ENCODE data around the gene MEIOSIN.
"Not testable (repeated sequence)": the region's sequence is repeated elsewhere in the genome, so short reads cannot be mapped to it uniquely, and the experiment has no call there.

The MEIOSIN gene

DNA sequence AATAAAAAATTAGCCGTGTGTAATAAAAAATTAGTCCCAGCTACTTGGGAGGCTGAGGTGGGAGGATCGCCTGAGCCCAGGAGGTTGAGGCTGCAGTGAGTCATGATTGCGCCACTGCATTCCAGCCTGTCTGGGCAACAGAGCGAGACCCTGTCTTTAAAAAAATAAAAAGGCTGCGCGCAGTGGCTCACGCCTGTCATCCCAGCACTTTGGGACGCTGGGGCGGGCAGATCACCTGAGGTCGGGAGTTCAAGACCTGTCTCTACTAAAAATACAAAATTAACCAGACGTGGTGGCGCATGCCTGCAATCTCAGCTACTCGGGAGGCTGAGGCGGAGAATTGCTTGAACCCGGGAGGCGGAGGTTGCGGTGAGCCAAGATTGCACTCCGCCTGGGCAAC is 4.6 kb upstream of the MEIOSIN start:
- FAIRE-seq: not testable (repeated sequence)

DNA sequence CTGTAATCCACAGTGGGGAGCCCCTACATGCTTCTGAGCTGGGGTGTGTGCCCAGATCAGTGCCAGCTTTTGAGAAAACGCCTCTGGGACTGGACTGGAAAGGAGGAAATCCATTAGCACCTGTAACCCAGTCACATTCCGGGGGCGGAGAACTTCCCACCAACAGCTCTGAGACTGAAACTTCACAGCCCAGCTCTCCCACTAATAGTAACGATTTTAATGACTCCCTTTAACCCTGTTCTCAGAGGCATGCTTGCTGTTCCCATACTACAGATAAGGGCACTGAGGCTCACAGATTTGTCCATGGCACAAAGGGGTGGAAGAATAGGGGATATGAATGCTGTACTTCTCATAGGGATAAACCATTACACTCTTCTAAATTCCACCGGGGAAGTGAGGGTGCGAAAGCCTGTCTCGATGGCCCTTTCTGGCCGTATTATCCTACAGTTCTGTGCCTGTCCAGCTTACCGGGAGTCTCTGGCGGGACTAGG is 3.4 kb upstream of the MEIOSIN start:
- no peak for FAIRE-seq

DNA sequence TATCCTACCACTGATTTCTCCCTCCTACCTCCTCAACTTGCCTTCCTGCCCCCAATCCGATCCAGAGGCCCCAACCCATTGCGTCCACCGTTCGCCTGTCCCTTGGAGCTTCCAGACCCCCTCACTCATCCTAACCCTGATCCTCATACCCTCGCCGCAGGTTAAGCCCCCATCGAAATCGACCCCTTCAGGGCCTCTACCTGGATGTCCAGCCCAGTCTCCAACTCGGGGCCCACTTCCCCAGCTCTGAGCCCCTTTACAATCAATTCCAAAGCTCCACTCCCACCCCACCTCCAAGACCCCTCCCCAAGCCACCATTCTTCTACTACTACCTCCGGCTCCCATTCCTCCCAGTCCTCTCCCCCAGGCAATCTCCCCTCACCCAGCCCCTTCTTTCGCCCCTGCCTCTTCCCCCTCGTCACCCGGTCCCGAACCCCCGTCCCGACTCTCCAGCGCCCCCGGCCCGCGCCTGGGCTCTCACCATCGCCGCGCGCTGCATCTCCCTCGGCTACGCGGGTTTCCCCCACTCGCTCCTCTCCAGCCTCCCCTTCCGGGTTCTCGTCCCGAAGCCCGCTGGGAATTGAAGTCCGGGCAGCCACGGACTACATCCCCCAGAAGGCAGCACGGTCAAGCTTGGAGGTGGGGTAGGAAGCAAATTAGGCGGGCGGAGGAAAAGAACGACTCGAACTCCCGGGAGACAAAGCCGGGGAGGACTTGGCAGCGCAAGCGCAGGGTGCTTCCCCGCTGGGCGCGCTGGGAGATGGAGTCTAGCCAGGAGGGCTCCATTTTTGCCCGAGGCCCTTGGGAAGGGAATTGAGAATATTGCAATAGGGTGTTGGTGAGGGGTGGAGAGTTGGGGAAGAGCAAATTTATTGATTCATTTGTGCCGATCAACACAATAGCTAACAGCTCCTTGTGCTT is 2.6 kb upstream of the MEIOSIN start, which contains the start of gene FBXO46:
FBXO46 (minus strand) TSS at position 529 of the 921 bp plus-strand sequence. CDS start 17,401 bp downstream, outside the sequence.
- FAIRE-seq: peak; percentile 98

DNA sequence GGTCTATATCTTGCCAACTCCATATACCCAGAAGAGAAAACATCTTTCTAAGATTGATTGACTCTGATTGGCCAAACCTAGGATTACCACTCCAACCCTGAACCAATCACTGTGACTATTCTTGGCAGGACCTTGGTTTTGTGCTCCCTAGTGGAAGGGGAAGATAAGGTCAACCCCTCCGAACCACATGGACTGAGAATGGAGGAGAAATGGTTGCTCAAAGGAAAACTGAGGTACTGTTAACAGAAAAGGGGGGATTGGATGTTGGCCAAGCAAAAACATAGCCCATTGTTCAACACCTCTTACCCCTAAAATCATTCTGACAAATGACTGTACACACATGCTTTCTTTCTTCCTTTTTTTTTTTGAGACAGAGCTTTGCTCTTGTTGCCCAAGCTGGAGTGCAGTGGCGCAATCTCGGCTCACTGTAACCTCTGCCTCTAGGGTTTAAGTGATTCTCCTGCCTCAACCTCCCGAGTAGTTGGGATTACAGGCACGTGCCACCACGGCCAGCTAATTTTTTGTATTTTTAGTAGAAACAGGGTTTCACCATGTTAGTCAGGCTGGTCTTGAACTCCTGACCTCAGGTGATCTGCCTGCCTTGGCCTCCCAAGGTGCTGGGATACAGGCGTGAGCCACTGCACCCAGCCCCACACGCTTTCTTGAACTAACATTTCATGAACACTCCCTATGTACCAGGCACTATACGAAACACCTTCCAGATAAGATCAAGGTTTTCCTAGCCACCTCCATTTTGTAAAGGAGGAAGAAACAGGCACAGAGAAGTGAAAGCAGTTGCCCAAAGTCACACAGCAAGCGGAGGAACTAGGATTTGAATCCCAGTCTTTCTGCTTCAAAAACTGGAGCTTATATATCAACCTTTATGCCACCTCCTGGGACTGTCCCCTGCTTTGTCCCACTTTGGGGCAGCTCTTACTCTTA is 6.5 kb downstream of the MEIOSIN start:
- no peak for FAIRE-seq

DNA sequence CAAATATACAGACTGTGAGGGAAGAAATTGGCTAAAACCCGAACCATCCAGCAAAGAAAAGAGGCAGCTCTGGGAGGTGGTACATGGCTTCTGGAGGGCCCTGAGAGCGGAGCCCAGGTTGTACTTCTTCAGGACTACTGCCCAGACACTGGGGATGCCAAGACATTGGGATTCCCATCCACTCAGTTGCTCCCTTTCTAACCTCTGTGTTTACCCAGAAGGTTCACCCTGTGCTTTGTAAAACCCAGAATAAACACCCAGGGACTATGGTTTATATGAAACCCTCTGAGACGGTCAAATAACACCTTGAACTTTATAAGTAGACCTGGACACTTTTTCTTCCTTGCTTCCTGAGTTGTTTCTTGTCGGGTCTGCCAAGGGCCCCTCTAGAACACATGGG is 9.7 kb downstream of the MEIOSIN start:
- no peak for FAIRE-seq

DNA sequence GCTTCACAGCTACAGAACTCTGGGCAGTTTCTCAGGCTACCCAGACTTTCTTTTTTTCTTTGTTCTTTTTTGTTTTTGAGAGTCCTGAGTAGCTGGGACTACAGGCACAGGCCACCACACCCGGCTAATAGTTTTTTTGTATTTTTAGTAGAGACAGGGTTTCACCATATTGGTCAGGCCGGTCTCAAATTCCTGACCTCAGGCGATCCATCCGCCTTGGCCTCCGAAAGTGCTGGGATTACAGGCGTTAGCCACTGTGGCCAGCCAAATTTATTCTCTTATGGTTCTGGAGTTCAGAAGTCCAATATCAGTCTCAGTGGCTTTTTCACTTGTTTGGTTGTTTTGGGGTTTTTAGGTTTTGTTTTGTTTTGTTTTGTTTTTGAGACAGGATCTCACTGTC is 12.4 kb downstream of the MEIOSIN start:
- no peak for FAIRE-seq

DNA sequence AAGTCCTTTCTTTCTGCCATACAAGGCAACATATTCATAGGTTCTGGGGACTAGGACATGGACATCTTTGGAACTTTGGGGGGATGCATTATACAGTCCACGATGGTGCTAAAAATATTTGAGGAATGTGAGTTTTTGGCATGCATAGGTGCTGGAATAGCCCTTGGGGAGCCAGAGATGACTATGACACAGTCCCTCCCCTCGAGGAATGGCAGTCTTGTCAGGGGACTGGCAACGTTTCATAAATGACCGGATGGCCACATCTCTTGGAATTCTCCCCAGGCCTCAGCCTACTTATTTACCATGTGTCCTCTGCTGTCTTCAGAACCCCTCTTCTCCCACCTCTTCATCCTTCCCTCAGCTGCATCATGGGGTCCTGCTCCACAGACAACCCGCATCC is 13.6 kb downstream of the MEIOSIN start:
- no peak for FAIRE-seq

DNA sequence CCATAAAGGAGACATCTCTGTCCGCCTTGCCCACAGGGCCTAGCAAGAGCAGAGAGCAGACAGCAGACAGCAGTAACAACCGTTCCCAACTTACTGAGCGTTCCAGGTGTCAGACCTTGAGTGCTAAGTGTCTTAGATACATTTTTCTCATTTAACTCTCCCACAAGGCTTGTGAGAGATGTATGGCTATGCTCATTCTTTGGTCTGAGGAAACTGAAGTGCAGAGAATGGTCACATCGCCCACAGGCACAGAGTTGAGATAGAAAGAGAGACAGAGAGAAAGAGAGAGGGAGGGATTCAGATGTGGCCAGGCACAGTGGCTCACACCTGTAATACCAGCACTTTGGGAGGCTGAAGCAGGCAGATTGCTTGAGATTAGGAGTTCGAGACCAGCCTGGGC is 14.3 kb downstream of the MEIOSIN start:
- no peak for FAIRE-seq

DNA sequence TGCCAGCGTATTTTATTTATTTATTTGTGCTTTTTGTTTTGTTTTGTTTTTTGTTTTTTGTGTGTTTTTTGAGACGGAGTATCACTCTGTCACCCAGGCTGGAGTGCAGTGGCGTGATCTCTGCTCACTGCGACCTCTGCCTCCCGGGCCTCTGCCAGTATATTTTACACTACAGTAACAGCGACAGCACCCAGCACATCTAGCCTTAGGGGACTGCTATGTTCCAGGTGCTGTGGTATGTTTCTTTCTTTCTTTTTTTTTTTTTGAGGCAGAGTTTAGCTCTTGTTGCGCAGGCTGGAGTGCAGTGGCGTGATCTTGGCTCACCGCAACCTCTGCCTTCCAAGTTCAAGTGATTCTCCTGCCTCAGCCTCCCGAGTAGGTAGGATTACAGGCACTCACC is 18.2 kb downstream of the MEIOSIN start:
- FAIRE-seq: not testable (repeated sequence)

DNA sequence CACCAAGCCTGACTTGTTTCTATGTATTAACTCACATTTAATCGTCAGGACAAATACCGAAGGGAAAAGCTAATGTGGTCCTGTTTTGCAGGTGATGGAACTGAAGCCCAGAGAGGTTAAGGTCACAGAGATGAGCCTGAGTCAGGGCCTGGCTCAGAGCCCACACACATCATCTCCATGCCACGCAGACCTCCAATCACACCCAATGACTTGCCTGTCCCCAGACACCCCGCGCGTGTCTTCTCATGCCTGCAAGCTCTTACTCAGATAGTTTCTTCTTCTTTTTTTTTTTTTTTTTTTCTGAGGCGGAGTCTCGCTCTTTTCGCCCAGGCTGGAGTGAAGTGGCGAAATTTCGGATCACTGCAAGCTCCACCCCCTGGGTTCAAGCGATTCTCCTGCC is 19.4 kb downstream of the MEIOSIN start:
- FAIRE-seq: no peak

DNA sequence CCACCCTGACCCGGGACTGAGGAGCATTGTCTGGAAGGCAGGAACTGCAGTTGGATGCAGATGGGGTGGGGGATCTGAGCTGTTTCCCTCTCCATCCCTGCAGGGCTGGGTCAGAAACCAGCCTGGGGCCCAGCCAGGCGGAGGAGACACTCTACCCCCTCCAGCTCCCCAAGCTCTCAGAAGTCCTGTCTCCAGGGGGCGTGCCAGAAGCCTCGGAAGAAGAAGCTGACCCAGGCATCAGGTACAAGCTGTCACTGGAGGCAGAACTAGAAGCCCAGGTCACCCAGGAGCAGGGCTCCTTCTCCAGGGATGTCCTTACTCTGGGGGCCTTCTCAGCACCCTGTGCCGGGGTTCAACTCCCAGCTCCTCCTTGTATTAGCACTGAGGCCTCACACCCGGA is 20.3 kb downstream of the MEIOSIN start:
- no peak for FAIRE-seq

DNA sequence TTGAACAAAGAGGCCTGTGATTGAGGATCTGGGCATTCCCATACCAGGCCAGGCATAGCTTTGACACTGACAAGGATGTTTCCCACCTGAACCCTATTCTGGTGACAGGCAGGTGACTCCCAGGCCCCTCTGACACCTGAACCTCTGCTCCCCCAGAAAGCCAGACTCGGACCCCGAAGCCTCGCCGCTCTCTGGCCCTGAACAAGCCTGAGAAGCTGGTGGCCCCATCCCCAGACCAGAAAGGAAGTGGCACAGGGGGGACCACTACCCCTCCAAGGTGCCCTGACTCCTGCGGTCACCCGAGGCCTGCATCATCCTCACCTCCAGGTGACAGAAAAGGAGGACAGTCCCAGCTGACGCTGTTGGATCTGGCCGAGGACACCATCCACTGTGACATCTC is 21.1 kb downstream of the MEIOSIN start:
- no peak for FAIRE-seq

DNA sequence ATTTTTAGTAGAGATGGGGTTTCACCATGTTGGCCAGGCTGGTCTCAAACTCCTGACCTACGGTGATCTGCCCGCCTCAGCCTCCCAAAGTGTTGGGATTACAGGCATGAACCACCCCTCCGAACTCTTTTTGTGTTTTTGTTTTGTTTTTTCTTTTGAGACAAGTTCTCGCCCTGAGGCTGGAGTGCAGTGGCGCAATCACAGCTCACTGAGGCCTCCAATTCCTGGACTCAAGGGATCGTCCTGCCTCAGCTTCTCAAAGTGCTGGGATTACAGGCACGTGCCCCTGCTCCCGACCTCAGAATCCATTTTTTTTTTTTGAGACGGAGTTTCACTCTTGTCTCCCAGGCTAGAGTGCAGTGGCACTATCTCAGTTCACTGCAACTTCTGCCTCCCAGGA is 24.5 kb downstream of the MEIOSIN start:
- no peak for FAIRE-seq

DNA sequence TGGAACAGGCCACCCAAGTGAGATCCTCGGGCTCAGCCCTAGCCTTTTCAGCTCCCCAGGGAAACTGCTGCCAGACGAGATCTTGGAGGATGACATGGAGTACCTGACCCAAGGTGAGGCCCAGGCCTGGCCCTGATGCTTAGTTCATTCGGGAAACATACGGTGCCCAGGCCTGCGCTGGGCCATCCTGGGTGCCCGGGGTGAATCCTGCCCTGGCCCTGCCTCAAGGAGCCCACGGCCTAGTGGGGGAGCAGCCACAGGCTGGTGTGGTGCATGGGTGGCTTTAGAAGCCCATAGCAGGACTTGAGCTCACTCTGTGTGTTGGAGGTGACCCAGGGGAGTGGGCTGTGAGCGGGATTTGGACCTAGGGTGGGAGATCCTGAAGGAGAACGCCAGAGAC is 25.7 kb downstream of the MEIOSIN start:
- FAIRE-seq: no peak

DNA sequence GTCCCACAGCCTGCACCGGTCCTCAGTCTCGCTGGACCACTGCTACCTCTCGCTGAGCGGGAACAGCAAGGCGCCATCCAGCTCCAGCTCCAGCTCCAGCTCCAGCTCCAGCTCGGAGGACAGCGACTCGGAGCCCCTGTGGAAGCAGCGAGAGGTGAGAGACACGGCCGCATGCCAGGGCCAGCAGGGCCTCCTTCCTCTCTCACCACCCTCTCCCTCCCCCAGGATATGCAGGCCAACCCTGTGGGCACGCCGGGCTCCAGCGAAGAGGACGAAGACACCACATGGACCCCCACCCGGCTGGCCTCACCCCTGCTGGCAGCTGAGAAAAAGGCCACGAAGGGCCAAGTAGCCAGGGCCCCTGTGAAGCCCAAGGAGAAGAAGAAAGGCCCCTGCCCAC is 28.5 kb downstream of the MEIOSIN start:
- FAIRE-seq: no peak

DNA sequence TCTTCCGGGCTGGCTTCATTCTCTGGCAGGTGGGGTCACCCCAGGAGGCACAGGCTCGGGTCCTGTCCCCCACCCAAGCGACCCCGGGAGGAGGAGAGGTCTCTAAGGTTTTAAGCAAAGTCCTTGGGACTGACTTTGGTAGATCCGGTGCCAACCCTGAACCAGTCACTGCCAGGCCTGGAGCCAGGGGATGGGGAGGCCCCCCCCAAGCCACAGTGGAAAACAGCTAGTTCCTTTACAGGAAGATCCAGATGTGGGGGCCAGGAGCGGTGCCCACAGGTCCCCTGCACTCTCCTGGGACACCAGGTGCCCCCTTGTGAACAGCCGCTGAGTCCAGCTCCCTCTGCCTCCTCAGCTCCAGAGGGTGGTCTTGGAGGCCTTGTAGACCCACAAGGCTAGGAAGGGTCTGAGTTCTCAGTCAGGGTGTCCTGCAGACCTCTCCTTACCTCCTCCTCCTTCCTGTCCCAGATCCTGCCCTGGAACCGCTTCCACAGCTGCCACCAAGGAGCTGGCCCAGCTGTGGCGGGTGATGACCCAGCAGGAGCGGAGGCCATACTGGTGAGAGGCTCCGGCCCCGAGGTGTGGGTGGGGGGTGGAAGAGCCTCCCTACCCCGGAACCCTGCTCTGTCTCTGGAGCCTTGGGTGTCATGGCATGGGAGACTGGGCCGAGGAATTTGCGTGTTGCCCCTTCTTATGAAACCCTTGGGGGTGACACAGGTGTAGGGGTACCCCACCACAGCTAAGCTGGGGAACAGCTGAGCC is 29.8 kb downstream of the MEIOSIN start:
- no peak for FAIRE-seq

DNA sequence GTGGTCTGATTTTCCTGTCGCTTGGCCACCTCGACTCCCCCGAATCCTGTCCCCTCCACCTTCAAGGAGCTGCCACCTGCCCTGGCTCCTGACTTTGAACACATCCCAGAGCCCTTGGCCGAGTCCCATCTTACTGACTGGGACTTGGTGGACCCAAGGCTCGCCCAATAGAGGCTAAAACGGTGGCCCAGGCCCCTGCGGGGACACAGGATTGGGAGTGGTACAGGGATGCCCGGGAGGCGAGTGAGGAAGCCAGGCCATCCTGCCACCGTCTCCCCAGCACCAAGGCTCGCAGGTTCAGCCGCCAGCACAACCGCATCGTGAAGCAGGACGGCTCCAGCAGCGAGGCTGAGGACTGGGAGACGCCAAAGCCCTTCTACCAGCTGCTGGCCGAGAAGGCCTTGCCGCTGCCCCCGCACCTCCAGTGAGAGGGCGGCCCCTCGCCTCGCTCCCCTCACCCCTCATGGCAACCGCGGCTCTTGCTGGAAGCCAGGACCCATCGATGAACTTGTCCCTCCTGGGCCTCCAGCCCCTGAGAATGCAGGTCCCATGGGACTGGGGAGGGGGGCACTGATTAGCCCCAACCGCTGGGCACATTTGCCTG is 30.6 kb downstream of the MEIOSIN start:
- no peak for FAIRE-seq

DNA sequence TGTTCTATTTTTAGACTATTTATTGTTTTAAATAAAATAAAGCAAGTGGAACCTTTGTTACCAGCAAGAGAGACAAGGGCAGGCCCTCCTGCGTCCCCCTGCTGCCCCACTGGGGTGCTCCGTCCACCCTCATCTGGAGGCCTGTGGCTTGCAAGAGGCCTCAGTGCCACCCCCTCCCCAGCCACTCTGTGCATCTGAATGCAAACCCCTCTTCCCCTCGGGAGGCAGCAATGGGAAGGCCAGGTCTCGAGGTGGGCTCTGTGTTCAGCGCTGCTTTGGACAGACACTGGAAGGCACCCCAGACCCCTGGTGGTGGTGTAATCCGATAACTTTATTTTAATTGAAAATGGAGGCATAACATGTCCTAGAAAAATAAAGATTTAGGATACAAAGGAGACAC is 31.2 kb downstream of the MEIOSIN start:
- no peak for FAIRE-seq

DNA sequence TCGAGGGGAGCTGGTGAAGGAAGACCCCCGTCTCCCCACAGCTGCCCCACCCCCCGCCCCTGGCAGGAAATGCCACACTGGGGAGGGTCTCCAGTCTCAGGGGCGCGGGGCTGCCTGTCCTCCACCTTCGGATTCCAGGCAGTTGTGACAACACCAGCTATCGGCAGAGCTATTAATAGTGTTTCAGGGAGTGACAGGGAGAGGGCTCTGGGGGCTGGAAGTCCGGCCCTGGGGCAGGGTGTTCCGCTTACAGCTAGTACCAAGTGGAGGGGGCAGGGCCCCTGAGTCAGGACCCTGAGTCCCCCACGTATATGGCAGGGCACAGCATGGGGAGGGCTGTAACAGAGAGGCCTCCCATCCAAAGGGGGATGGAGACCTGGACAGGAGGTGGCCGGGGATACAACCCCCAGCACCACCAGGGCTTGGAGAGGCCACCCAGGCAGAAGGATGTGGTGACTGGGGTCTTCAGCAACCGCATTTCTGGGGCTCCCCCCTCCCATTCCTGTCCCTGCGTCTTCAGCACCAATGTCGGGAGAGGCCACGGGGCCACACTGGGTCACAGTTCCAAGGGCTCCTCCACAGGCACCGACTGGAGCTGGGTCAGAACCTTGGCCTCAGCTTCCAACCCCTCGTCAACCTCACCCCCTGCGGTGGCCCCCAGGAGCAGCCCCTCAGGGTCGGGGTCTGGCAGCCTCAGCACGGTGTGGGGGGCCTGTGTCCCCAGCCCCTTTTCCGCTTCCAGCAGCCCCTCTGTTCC is 31.9 kb downstream of the MEIOSIN start:
- no peak for FAIRE-seq

DNA sequence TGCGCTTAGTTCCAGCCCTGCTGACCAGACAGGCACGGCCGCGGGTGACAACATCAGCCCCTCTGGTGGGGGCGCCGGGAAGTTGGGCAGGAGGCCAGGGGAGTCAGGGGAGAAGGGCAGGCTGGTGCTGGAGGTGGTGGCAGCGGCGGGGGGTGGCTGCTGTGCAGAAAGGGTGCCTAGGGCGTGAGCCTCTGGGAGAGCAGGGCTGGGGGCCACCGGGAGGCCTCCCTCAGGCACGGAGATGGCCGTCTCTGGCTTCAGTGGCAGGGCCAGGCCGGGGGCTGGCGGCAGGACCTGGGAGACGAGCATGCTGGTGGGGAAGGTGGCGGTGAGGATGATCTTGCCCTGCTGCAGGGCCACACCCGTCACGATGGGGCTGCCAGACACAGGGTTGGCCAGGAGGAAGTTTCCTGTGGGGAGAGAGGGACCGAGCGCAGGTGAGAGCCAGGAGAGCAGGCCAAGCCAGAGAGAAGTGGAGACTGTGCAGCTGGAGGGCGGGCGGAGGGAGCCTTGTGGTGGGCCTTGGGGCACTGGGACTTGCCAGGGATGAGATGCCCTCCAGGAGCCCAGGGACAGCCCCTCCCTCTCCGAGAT is 32.6 kb downstream of the MEIOSIN start:
- FAIRE-seq: no peak

DNA sequence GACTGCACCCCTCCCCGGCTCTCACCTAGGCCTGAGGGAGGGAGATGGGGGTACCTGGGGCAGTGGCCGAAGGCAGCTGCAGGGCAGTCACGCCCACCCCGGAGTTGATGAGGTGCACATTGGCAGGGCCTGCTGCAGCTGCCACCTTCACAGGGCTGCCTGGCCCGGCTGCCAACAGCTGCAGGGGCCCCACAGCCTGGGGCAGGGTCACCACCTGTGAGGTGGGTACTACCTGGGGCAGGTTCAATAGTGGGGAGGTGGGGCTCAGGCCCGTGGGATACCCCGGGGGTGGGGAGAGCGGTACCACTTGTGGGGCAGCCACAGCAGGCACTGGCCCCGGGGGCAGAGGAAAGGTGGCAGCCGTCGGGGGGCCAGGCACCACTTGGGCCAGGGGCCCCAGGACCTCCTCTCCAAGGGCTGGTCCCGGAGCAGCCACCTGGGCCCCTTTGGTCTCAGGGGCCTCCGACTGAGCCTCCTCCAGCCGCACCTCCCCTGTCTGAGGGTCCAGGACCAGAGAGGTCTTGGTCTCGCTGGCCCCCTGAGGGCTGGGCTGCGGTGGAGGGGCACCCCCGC is 33.1 kb downstream of the MEIOSIN start:
- FAIRE-seq: no peak
